ENCODE results near the gene FBXW5. TPM values are rescaled to one million over a fixed set of nuclear protein-coding genes. Genes with fewer than 3 reads are reported as not detected.

FBXW5 gene
- total RNA-seq, 1 donor from 2014 or later, result 100.0 TPM

GRCh38 chr9:136958473-136958872 is 13.9 kb upstream of the FBXW5 start:
- H3K9me3 Mint-ChIP-seq (ENCODE audit: unreplicated experiment), result no peaks in the 10 kb centered on the region
- H3K4me3 Mint-ChIP-seq (ENCODE audit: unreplicated experiment), result no peak overlapping the region
- H3K27me3 Mint-ChIP-seq (ENCODE audit: unreplicated experiment), result peaks cover 7% of the 10 kb centered on the region
- H3K27ac Mint-ChIP-seq (ENCODE audit: unreplicated experiment), result no peak overlapping the region
- no peak for DNase-seq (ENCODE audit: low spot score)
- no peaks in the 10 kb centered on the region for H3K36me3 Mint-ChIP-seq (ENCODE audit: low read depth, unreplicated experiment)
- H3K4me1 Mint-ChIP-seq (ENCODE audit: unreplicated experiment), result no peaks in the 10 kb centered on the region
- TF ChIP-seq CTCF (IDR thresholded peaks at IDR 0.05; ENCODE audit: unreplicated experiment), result no peak

DNA sequence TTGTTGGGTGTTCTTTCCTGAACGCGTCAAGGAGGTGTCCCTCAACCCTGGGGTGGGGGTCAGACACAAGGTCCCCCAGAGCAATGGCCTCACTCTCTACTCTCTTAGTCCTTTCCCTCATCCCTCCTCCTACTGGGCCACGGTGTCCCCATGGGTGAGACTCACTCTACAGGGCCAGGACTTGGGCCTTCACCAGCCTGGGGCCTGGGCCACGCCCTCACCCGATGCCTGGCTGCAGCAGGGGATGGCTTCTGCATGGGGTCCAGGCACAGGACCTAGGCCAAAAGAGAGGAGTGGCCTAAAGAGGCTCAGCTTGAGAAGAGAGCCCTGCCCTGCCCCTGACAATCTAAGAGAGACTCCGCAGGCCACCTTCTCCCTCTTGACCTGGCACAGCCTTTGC is 13.4 kb upstream of the FBXW5 start:
- Mint-ChIP-seq H3K4me3 (ENCODE audit: unreplicated experiment) (no peak overlapping the region), H3K4me1 (ENCODE audit: unreplicated experiment) (no peaks in the 10 kb centered on the region), H3K27me3 (ENCODE audit: unreplicated experiment) (peaks cover 7% of the 10 kb centered on the region), H3K36me3 (ENCODE audit: low read depth, unreplicated experiment) (no peaks in the 10 kb centered on the region), H3K27ac (ENCODE audit: unreplicated experiment) (no peak overlapping the region), H3K9me3 (ENCODE audit: unreplicated experiment) (no peaks in the 10 kb centered on the region)
- no peak for DNase-seq (ENCODE audit: low spot score)
- TF ChIP-seq CTCF (IDR thresholded peaks at IDR 0.05; ENCODE audit: unreplicated experiment), result no peak

- Mint-ChIP-seq H3K9me3 (ENCODE audit: unreplicated experiment) (no peaks in the 10 kb centered on the region), H3K27me3 (ENCODE audit: unreplicated experiment) (peaks cover 7% of the 10 kb centered on the region), H3K36me3 (ENCODE audit: low read depth, unreplicated experiment) (no peaks in the 10 kb centered on the region), H3K27ac (ENCODE audit: unreplicated experiment) (no peak overlapping the region), H3K4me1 (ENCODE audit: unreplicated experiment) (no peaks in the 10 kb centered on the region), H3K4me3 (ENCODE audit: unreplicated experiment) (no peak overlapping the region)
- no peak for DNase-seq (ENCODE audit: low spot score)
- TF ChIP-seq CTCF (IDR thresholded peaks at IDR 0.05; ENCODE audit: unreplicated experiment), result no peak
These were observed 12.9 kb upstream of the FBXW5 start for GRCh38 chr9:136957461-136957860.

DNA sequence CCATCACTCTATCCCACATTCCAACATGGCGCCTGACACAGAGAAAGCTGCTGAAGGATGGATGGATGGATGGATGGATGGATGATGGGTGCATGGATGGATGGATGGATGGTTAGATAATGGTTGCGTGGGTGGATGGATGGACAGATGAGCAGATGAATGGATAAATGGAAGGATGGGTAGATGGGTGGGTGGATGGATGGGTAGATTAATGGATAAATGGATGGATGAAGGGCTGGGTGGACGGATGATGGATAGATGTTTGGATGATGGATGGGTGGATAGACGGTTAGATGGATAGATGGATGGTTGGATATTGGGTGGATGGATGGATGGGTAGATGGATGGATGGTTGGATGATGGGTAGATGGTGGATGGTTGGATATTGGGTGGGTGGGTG is 12.1 kb upstream of the FBXW5 start:
- Mint-ChIP-seq H3K36me3 (ENCODE audit: low read depth, unreplicated experiment) (no peaks in the 10 kb centered on the region), H3K4me3 (ENCODE audit: unreplicated experiment) (peak overlapping the region; percentile 49), H3K27ac (ENCODE audit: unreplicated experiment) (no peak overlapping the region), H3K27me3 (ENCODE audit: unreplicated experiment) (peaks cover 7% of the 10 kb centered on the region), H3K4me1 (ENCODE audit: unreplicated experiment) (no peaks in the 10 kb centered on the region), H3K9me3 (ENCODE audit: unreplicated experiment) (no peaks in the 10 kb centered on the region)
- no peak for TF ChIP-seq CTCF (IDR thresholded peaks at IDR 0.05; ENCODE audit: unreplicated experiment)
- no peak for DNase-seq (ENCODE audit: low spot score)

GRCh38 chr9:136955943-136956335 is 11.4 kb upstream of the FBXW5 start:
- no peak for DNase-seq (ENCODE audit: low spot score)
- no peak overlapping the region for H3K4me3 Mint-ChIP-seq (ENCODE audit: unreplicated experiment)
- H3K36me3 Mint-ChIP-seq (ENCODE audit: low read depth, unreplicated experiment), result no peaks in the 10 kb centered on the region
- no peaks in the 10 kb centered on the region for H3K4me1 Mint-ChIP-seq (ENCODE audit: unreplicated experiment)
- peaks cover 7% of the 10 kb centered on the region for H3K27me3 Mint-ChIP-seq (ENCODE audit: unreplicated experiment)
- TF ChIP-seq CTCF (IDR thresholded peaks at IDR 0.05; ENCODE audit: unreplicated experiment), result no peak
- H3K27ac Mint-ChIP-seq (ENCODE audit: unreplicated experiment), result no peak overlapping the region
- no peaks in the 10 kb centered on the region for H3K9me3 Mint-ChIP-seq (ENCODE audit: unreplicated experiment)
